ENCODE data around the gene PPP2R5A.
A peak's percentile ranks its signal among the peaks of the same experiment; 100 is the strongest.
"Not testable (repeated sequence)": the region's sequence is repeated elsewhere in the genome, so short reads cannot be mapped to it uniquely, and the experiment has no call there.

The PPP2R5A gene

DNA sequence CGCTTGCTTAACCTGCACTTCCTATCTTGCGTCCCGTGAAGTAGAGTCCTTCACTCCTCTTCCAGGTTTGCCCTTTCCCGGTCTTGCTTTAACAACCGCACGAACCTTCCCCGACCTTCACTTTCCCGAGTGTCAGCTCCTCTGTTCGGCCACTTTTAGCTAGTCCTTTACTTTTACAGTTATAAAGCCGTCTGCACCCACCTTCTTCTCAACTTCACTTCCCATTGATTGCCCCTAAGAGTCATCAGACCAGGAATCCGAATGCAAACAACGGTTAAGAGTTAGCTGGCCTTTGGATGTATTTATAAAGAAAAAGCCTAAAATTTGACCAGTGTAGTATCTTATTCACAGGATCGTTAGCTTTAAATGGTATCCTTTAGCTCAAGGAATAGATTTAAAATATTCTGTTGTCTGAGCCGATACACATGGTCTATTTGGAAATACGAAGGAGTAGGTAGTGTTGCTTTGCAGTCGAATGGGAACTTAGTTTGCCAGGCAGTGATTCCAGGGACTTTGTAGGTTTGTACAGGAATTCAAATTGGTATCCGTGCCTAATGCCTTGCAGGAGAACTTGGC lies 1.4 kb downstream of the PPP2R5A start:
- peak overlapping the region; percentile 94 to 96 for H3K4me3 Mint-ChIP-seq
- no peak for ATAC-seq
- peaks cover 52% of the 10 kb centered on the region for H3K4me1 Mint-ChIP-seq
- DNase-seq, result no peak
- H3K27me3 Mint-ChIP-seq, result peaks cover 7% of the 10 kb centered on the region
- H3K9me3 Mint-ChIP-seq, result no peaks in the 10 kb centered on the region
- peak overlapping the region; percentile 95 to 97 for H3K27ac Mint-ChIP-seq

DNA sequence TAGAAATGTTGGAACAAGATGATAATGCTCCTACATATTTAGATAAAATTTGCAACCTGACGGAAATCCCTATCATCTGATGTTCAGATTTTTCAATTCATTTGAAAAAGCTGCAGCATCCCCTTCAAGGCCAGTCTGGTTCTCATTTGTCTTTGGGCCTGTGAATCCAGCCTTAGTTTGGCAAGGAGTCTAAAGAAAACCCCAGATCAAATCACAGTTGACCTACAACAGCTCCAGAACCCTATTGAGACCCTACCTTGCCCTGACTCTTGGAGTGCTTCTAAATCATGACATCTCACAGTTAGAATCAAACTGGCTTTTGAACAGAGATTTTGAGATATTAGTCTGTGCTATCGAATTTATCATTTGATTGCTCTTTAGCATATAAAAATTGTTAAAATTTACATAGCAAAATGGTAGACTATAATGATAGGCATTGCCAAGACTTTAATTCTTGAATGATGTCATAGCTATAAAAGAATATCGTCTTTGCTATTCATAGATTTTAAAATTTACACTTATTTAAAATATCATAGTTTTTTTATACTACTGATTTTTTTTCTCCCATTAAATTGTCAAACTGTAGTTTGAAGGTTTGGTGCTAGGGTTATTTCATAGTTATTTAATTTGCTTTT lies 2.2 kb downstream of the PPP2R5A start:
- peak overlapping the region in 1 of 2 donors; percentile 63 for H3K27ac Mint-ChIP-seq
- DNase-seq (no peak), ATAC-seq (no peak)
- H3K4me3 Mint-ChIP-seq, result peak overlapping the region; percentile 94 to 96
- no peaks in the 10 kb centered on the region for H3K9me3 Mint-ChIP-seq
- H3K4me1 Mint-ChIP-seq, result peaks cover 59% of the 10 kb centered on the region
- peaks cover 7% of the 10 kb centered on the region for H3K27me3 Mint-ChIP-seq

DNA sequence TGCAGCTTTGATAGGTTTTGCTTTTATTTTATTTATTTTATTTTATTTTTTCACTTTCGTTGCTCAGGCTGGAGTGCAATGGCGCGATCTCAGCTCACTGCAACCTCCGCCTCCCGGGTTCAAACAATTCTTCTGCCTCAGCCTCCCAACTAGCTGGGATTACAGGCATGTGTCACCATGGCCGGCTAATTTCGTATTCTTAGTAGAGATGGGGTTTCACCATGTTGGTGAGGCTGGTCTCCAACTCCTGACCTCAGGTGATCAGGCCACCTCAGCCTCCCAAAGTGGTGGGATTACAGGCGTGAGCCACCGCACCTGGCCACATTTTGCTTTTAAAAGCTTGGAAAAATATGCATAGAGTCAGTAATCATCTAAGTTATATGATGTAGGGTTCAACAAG lies 2.8 kb downstream of the PPP2R5A start:
- Mint-ChIP-seq H3K4me1 (peaks cover 65% of the 10 kb centered on the region), H3K4me3 (peak overlapping the region; percentile 56 to 78)
- not testable (repeated sequence) for H3K9me3 Mint-ChIP-seq, DNase-seq, H3K27me3 Mint-ChIP-seq, H3K27ac Mint-ChIP-seq, ATAC-seq

DNA sequence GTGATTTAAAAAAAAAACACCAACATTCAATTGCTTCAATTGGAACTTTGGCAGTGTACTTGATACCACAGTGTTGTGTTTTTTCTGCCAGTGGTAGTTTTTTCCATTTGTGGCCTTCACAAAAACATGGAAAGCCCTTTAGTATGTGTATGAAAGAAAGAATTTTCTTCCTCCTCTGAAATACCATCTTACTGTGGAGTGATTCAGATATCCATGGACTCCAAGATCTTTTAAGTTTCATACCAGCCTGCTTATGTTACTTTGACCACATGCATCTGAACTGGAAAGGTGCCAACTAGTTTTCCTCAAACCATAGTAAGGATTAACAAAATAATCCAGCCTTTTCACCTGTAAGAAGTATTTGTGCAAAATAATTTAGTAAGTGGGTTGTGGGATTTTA lies 3.4 kb downstream of the PPP2R5A start:
- Mint-ChIP-seq H3K4me1 (peaks cover 68% of the 10 kb centered on the region), H3K4me3 (peak overlapping the region; percentile 56 to 78), H3K9me3 (no peaks in the 10 kb centered on the region), H3K27me3 (no peaks in the 10 kb centered on the region), H3K27ac (no peak overlapping the region)
- ATAC-seq, result no peak
- no peak for DNase-seq

DNA sequence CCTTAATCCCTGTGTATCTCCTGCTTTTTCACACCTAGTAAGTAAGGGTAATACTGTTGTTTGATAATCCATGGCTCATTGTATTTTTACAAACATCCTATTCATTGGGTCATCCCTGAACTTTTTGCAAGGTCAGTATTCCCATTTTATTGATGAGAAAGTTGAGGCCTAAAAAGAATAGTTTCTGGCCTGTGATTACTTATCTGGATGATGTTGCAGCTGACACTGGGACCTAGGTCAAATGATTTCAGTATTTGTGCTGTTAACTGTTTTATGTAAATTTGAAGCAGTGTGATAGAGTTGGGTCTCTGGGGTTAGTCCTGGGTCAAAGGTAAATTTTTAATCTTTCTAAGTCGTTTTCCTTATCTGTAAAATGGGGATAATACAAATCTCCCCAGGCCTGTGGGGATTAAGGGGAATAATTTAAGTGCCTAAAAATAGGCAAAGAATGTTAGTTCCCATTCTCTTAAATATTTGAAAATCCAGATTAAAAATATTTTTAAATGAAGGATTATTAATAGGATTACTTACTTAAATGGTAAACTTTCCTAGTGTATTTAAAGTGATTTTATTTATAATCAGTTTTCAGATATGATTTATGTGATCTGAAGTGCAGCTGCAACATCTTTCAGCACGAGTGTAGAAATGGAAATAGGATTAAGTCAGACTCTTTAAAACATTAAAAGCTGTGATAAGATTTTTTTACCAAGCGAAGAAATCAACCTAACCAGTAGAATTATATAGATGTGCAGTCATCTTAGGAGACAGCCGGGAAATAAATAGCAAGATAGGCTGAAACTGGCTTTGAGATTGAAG lies 4.3 kb downstream of the PPP2R5A start:
- ATAC-seq (no peak), DNase-seq (no peak)
- Mint-ChIP-seq H3K9me3 (no peaks in the 10 kb centered on the region), H3K27me3 (no peaks in the 10 kb centered on the region), H3K4me1 (peaks cover 63% of the 10 kb centered on the region), H3K27ac (no peak overlapping the region), H3K4me3 (peak overlapping the region; percentile 54 to 61)

DNA sequence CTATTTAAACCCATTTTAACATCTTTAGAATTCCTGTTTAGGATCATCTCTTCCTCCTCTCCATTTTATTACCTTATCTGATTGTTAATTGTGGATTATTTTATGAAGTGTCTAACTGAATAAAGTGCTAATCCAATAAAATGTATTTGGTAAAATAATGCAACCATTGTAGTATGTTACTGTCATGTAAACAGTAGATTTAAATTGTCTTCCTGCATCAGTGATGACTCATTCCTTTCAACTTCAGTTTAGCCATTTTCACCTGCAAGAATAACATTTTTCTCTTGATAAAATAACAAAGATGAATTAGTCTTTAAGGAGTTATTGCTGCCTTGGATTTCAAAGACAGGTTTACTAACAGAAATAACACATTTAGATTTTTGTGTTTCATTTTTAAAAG lies 5.4 kb downstream of the PPP2R5A start:
- Mint-ChIP-seq H3K27me3 (no peaks in the 10 kb centered on the region), H3K27ac (peak overlapping the region in 1 of 2 donors; percentile 36), H3K4me1 (peaks cover 70% of the 10 kb centered on the region), H3K4me3 (peak overlapping the region; percentile 58 to 70), H3K9me3 (no peaks in the 10 kb centered on the region)
- ATAC-seq (no peak), DNase-seq (no peak)

DNA sequence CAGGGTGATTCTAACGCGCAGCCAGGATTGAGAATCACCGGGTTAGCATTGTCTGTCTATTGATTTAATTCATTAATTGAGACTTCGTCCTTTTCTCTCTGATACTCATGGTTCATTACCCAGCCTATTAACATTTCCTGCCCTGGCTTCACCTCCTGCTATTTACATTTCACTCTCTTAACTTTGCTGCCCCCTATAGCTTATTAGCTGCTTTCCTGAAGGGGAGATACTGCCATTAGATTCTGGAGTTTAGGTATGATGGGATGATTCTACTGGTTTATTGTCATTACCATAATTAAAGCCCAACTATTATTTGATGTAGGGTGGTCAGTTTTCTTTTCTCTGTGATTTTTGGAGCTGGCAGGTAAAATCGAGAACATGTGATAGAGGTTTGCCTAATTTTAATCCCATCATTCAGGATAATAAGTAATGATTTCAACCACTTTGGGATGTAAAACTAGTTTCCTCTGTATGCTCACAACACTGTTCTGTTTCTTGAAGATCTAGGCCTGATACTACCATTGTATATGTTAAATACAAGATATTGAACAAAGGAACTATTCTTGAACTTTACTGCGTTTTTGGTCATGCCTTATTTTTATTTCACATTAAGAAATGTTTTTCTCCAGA lies 6.4 kb downstream of the PPP2R5A start:
- no peaks in the 10 kb centered on the region for H3K27me3 Mint-ChIP-seq
- peak; percentile 73 for ATAC-seq
- peaks cover 76% of the 10 kb centered on the region for H3K4me1 Mint-ChIP-seq
- peak overlapping the region in 1 of 2 donors; percentile 6 for H3K4me3 Mint-ChIP-seq
- no peak overlapping the region for H3K27ac Mint-ChIP-seq
- no peaks in the 10 kb centered on the region for H3K9me3 Mint-ChIP-seq
- no peak for DNase-seq

DNA sequence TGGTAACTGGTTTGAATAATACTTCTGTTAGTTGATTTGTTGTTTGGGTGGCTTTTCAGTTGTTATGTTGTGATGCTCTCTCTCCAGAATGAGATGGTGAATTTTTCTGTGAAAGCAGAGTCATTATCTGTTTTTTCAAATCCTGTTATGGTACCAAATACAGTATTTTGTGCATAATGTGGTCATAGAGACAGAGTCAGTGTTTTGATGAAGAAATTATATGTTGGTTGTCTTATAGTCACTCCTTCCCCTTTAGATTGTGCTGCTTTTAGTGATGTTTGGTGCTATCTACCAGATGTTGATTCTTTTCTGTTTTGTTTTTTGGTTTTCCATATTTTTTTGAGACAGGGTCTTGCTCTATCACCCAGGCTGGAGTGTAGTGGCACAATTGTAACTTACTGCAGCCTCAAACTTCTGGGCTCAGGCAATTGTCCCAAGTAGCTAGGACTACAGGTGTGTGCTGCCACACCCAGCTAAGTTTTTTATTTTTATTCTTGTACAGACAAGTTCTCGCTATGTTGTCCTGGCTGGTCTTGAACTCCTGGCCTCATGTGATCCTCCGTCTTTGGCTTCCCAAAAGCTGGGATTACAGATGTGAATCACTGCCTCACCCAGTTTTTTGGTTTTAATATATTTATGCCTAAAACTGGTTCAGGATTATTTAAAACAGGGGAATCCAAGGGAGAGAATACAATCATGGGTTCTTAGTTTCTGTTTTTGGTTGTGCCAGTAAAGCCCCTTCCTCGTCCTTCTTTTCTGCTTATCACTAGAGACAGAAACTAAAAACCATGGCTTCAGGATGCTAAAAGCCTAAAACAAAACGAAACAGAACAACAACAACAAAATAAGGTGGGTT lies 7.3 kb downstream of the PPP2R5A start:
- Mint-ChIP-seq H3K9me3 (no peaks in the 10 kb centered on the region), H3K27me3 (no peaks in the 10 kb centered on the region), H3K4me3 (peak overlapping the region; percentile 48 to 67), H3K4me1 (peaks cover 76% of the 10 kb centered on the region), H3K27ac (no peak overlapping the region)
- DNase-seq, result no peak
- peak; percentile 44 for ATAC-seq

DNA sequence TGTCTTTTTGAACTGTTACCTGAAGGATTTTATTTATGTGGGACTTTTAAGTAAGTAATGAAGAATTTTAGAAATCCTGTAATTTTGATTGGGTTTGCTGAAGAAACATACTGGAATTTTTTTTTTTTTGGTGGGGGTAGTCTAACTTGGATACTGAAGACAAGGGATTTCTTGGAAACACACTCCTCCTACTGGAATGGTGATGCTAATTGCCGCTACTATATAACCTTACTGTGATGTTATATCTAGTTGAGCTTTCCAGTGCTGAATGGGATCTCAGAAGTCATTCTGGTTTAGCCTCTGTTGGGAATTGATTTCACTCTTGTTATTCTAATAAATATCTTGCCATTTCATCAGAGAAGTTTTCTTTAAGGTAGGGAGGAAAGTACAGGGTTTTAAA lies 8.4 kb downstream of the PPP2R5A start:
- Mint-ChIP-seq H3K9me3 (no peaks in the 10 kb centered on the region), H3K27ac (no peak overlapping the region), H3K4me1 (peaks cover 69% of the 10 kb centered on the region), H3K4me3 (no peak overlapping the region), H3K27me3 (no peaks in the 10 kb centered on the region)
- ATAC-seq (no peak), DNase-seq (no peak)

DNA sequence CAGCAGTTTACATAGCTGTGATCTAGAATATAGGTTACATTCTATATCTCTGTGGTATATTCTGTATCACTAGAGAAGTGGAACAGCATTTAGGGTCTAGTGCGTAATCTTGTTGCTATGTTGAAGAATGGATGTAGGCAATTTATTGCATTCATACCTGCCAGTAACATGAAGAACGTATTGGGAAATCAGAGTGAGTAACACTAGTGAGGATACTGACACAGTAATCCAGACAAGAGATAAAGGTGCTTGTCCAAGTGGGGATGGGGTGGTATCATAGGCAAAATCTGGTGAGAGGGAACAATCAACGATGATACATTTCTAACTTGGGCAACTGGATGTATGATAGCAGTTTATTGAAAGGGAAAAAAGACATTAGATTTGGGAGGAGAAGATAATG lies 9.8 kb downstream of the PPP2R5A start:
- DNase-seq, result no peak

DNA sequence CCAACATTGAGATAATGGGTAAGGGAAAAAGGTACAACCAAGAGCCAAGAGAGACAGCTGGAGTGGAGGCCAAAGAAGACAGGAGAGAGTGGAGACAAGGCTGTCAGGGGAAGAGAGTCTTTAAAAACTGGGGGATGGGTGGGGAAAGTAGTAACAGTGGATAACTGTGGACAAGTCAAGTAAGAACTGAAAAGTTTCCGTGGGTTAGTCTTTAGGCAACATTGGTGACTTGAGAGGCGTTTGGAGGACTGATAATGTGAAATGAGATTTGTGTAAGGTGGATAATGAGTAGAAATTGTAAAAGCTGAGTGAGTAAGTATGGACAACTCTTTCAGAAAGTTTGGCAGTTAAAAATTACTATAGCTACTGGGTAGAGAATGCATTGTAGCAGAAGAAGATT lies 10.4 kb downstream of the PPP2R5A start:
- peak; percentile 86 for ATAC-seq
- no peaks in the 10 kb centered on the region for H3K9me3 Mint-ChIP-seq
- DNase-seq, result no peak
- H3K4me3 Mint-ChIP-seq, result peak overlapping the region; percentile 14 to 39
- H3K4me1 Mint-ChIP-seq, result peaks cover 59% of the 10 kb centered on the region
- peak overlapping the region in 1 of 2 donors; percentile 1 for H3K27ac Mint-ChIP-seq
- no peaks in the 10 kb centered on the region for H3K27me3 Mint-ChIP-seq

More for the DNA sequence above, 9.8 kb downstream of the PPP2R5A start:
- Mint-ChIP-seq H3K4me1 (peaks cover 63% of the 10 kb centered on the region), H3K27ac (no peak overlapping the region), H3K27me3 (no peaks in the 10 kb centered on the region), H3K4me3 (no peak overlapping the region), H3K9me3 (no peaks in the 10 kb centered on the region)
- no peak for ATAC-seq

DNA sequence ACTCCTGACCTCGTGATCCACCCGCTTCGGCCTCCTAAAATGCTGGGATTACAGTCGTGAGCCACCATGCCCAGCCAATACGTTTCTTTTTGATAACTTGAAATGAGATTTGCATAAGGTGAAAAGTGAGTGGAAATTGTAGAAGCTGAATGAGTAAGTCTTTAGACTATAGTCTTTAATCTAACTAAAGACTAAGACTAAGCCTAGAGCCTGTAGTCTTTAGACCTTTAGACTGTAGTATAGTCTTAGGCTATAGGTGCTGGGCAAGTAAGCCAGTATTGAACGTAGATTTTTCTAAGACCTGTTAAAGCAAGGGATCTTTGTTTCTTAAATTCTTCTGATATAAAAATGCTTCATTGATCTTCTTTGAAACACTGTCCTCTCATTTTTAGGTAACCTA lies 12.1 kb downstream of the PPP2R5A start:
- H3K9me3 Mint-ChIP-seq, result no peaks in the 10 kb centered on the region
- DNase-seq, result no peak
- peaks cover 48% of the 10 kb centered on the region for H3K4me1 Mint-ChIP-seq
- no peak overlapping the region for H3K4me3 Mint-ChIP-seq
- no peaks in the 10 kb centered on the region for H3K27me3 Mint-ChIP-seq
- ATAC-seq, result peak; percentile 52
- no peak overlapping the region for H3K27ac Mint-ChIP-seq

DNA sequence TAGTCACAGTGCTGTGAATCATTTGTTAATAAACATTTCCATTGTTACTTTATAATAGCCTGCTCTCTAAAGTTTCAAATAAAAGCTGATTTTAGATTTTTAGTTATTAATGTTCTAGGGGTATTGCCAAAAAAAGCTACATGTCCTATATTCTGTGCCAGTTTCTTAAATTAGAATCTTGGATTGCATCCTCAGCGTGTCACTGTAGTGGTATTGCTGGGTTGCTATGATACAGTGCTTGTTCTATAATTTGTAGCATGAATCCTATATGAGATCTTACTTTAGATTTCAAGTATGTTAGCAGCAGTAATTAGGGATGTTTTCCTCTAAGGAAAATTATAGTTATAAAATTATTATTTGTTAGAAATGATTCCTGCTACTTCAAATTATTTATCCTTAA lies 16.4 kb downstream of the PPP2R5A start:
- Mint-ChIP-seq H3K27me3 (no peaks in the 10 kb centered on the region), H3K27ac (no peak overlapping the region), H3K4me3 (no peak overlapping the region), H3K9me3 (no peaks in the 10 kb centered on the region), H3K4me1 (peaks cover 32% of the 10 kb centered on the region)
- no peak for DNase-seq
- no peak for ATAC-seq

DNA sequence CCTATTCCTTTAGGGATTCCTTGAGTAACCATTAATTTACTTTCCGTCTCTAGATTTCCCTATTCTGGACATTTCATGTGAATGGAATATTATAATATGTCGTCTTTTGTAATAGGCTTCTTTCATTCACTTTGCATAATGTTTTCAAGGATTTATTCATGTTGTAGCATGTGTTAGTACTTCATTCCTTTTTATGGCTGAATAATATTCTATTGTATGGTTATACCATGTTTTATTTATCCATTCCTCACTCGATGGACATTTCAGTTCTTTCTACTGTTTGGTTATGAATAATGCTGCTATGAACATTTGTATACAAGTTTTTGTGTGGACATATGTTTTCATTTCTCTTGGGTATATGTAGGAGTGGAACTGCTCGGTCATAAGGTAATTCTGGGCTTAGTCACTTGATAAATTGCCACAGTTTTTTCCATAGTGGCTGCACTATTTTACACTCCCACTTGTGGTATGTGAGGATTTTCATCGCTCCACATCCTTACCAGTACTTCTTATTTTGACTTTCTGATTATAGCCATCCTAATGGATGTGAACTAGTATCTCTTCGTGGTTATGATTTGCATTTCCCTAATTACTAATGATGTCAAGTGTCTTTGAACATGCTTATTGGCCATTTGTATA lies 17.7 kb downstream of the PPP2R5A start:
- no peak for DNase-seq
- Mint-ChIP-seq H3K9me3 (no peaks in the 10 kb centered on the region), H3K27ac (no peak overlapping the region), H3K4me3 (no peak overlapping the region), H3K27me3 (no peaks in the 10 kb centered on the region), H3K4me1 (peaks cover 40% of the 10 kb centered on the region)
- peak; percentile 66 for ATAC-seq

DNA sequence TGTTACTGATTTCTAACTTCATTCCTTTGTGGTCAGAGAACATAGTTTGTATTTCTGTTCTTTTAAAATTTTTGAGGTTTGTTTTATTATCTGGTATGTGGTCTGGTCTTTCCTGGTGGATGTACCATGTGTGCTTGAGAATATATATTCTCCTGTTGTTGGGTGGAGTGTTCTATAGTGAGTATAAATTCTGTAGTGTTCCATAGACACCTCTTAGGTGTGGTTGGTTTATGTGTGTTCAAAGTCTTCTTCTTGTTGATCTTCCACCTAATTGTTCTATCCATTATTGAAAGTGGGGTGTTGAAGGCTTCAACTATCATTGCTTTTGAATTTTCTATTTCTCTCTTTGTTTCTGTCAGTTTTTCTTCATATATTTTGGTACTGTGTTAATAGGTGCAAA lies 20.1 kb downstream of the PPP2R5A start:
- peaks cover 36% of the 10 kb centered on the region for H3K4me1 Mint-ChIP-seq
- ATAC-seq, result no peak
- no peaks in the 10 kb centered on the region for H3K27me3 Mint-ChIP-seq
- H3K9me3 Mint-ChIP-seq, result no peaks in the 10 kb centered on the region
- no peak for DNase-seq
- no peak overlapping the region for H3K27ac Mint-ChIP-seq
- H3K4me3 Mint-ChIP-seq, result no peak overlapping the region
